ENCODE measurements around the gene CSHL1. TPM values are rescaled to one million over a fixed set of nuclear protein-coding genes. Genes with fewer than 3 reads are reported as not detected.

The CSHL1 gene
- total and polyA plus RNA-seq, 3 experiments from 2014 or later: not detected

- POLR2A ChIA-PET: interaction anchor here (0.7 to 2.4 kb wide), 2 partner anchors 15 to 215 kb away, joined by 4 to 14 read pairs; no protein-coding TSS in a partner anchor
- H3K27me3 Mint-ChIP-seq: no peaks in the 10 kb centered on the region
- H3K4me1 ChIP-seq (ENCODE audit: insufficient read depth, low read length): peaks cover 24% of the 10 kb centered on the region
- H3K27ac ChIP-seq (ENCODE audit: low read depth, low read length): peak overlapping the region; percentile 27
- H3K4me1 Mint-ChIP-seq: peaks cover 20 to 30% (median 23%) of the 10 kb centered on the region in 3 donors
- no peaks in the 10 kb centered on the region for H3K36me3 ChIP-seq (ENCODE audit: insufficient read depth, low read length)
- H3K4me3 Mint-ChIP-seq: peak overlapping the region; percentile 75 to 93 (median 90)
- CTCF ChIA-PET: interaction anchor here (0.5 to 5.2 kb wide), 10 partner anchors 11 to 215 kb away, joined by 3 to 27 read pairs (median 4); partner anchors contain the start of genes GH1 and ICAM2
- H3K27me3 ChIP-seq (ENCODE audit: insufficient read depth, low read length, poor library complexity, severe bottlenecking): no peaks in the 10 kb centered on the region
- no peaks in the 10 kb centered on the region for H3K9me3 ChIP-seq (ENCODE audit: low read length)
- H3K9me3 Mint-ChIP-seq: no peaks in the 10 kb centered on the region
- H3K36me3 Mint-ChIP-seq: peaks cover 0 to 10% (median 0%) of the 10 kb centered on the region in 3 donors
- peak; percentile 40 to 74 (median 60) for DNase-seq
- H3K4me3 ChIP-seq (ENCODE audit: low read length): peak overlapping the region; percentile 68
- H3K27ac Mint-ChIP-seq: peak overlapping the region; percentile 81 to 96 (median 91)
These were observed 20.0 kb upstream of the CSHL1 start for GRCh38 chr17:63930951-63931575.

- H3K4me3 ChIP-seq (ENCODE audit: low read length): no peak overlapping the region
- peaks cover 0 to 10% (median 0%) of the 10 kb centered on the region in 3 donors for H3K36me3 Mint-ChIP-seq
- ChIA-PET CTCF (interaction anchor here (0.9 to 5.2 kb wide), 7 partner anchors 11 to 99 kb away, joined by 3 to 27 read pairs (median 11); partner anchors contain the start of gene GH1), POLR2A (no interaction called here)
- no peaks in the 10 kb centered on the region for H3K9me3 Mint-ChIP-seq
- no peaks in the 10 kb centered on the region for H3K36me3 ChIP-seq (ENCODE audit: insufficient read depth, low read length)
- H3K27ac ChIP-seq (ENCODE audit: low read depth, low read length): no peak overlapping the region
- H3K4me3 Mint-ChIP-seq: peak overlapping the region in 6 of 7 donors; percentile 5 to 93 (median 86)
- no peaks in the 10 kb centered on the region for H3K9me3 ChIP-seq (ENCODE audit: low read length)
- peaks cover 24% of the 10 kb centered on the region for H3K4me1 ChIP-seq (ENCODE audit: insufficient read depth, low read length)
- DNase-seq: peak in 1 of 5 donors; percentile 39
- H3K27me3 Mint-ChIP-seq: no peaks in the 10 kb centered on the region
- H3K27me3 ChIP-seq (ENCODE audit: insufficient read depth, low read length, poor library complexity, severe bottlenecking): no peaks in the 10 kb centered on the region
- H3K27ac Mint-ChIP-seq: peak overlapping the region in 7 of 8 donors; percentile 38 to 96 (median 87)
- peaks cover 20 to 30% (median 23%) of the 10 kb centered on the region in 3 donors for H3K4me1 Mint-ChIP-seq
These were observed 19.1 kb upstream of the CSHL1 start for GRCh38 chr17:63929860-63930766.

GRCh38 chr17:63928966-63929695 lies 18.1 kb upstream of the CSHL1 start:
- Mint-ChIP-seq H3K4me1 (peaks cover 20 to 30% (median 23%) of the 10 kb centered on the region in 3 donors), H3K36me3 (peaks cover 0 to 10% (median 0%) of the 10 kb centered on the region in 3 donors), H3K9me3 (no peaks in the 10 kb centered on the region), H3K27me3 (no peaks in the 10 kb centered on the region), H3K4me3 (peak overlapping the region in 3 of 7 donors; percentile 1 to 57 (median 18)), H3K27ac (peak overlapping the region in 1 of 8 donors; percentile 63)
- no peak overlapping the region for H3K4me3 ChIP-seq (ENCODE audit: low read length)
- H3K9me3 ChIP-seq (ENCODE audit: low read length): no peaks in the 10 kb centered on the region
- H3K27me3 ChIP-seq (ENCODE audit: insufficient read depth, low read length, poor library complexity, severe bottlenecking): no peaks in the 10 kb centered on the region
- no peaks in the 10 kb centered on the region for H3K36me3 ChIP-seq (ENCODE audit: insufficient read depth, low read length)
- peaks cover 24% of the 10 kb centered on the region for H3K4me1 ChIP-seq (ENCODE audit: insufficient read depth, low read length)
- peak in 1 of 5 donors; percentile 19 for DNase-seq
- ChIA-PET POLR2A (no interaction called here), CTCF (interaction anchor here (0.9 to 5.2 kb wide), 7 partner anchors 8 to 100 kb away, joined by 3 to 27 read pairs (median 4); partner anchors contain the start of gene GH1)
- H3K27ac ChIP-seq (ENCODE audit: low read depth, low read length): no peak overlapping the region

- Histone ChIP-seq H3K9me3 (ENCODE audit: low read length) (no peaks in the 10 kb centered on the region), H3K27ac (ENCODE audit: low read depth, low read length) (no peak overlapping the region), H3K4me1 (ENCODE audit: insufficient read depth, low read length) (peaks cover 24% of the 10 kb centered on the region), H3K4me3 (ENCODE audit: low read length) (no peak overlapping the region), H3K36me3 (ENCODE audit: insufficient read depth, low read length) (no peaks in the 10 kb centered on the region), H3K27me3 (ENCODE audit: insufficient read depth, low read length, poor library complexity, severe bottlenecking) (no peaks in the 10 kb centered on the region)
- H3K4me3 Mint-ChIP-seq: peak overlapping the region in 1 of 7 donors; percentile 40
- DNase-seq: peak in 1 of 5 donors; percentile 38
- no peak overlapping the region for H3K27ac Mint-ChIP-seq
- ChIA-PET CTCF (interaction anchor here (1.4 to 5.2 kb wide), 5 partner anchors 9 to 97 kb away, joined by 3 to 27 read pairs (median 12); partner anchors contain the start of gene GH1), POLR2A (no interaction called here)
- peaks cover 0 to 10% (median 0%) of the 10 kb centered on the region in 3 donors for H3K36me3 Mint-ChIP-seq
- H3K9me3 Mint-ChIP-seq: no peaks in the 10 kb centered on the region
- H3K27me3 Mint-ChIP-seq: no peaks in the 10 kb centered on the region
- H3K4me1 Mint-ChIP-seq: peaks cover 19 to 28% (median 23%) of the 10 kb centered on the region in 3 donors
These were observed 17.2 kb upstream of the CSHL1 start for GRCh38 chr17:63928172-63928666.

- Mint-ChIP-seq H3K27me3 (no peaks in the 10 kb centered on the region), H3K9me3 (no peaks in the 10 kb centered on the region), H3K4me1 (peaks cover 15 to 22% (median 19%) of the 10 kb centered on the region in 3 donors), H3K4me3 (no peak overlapping the region), H3K36me3 (peaks cover 0 to 10% (median 0%) of the 10 kb centered on the region in 3 donors), H3K27ac (peak overlapping the region in 1 of 8 donors; percentile 58)
- Histone ChIP-seq H3K4me1 (ENCODE audit: insufficient read depth, low read length) (peaks cover 20% of the 10 kb centered on the region), H3K27me3 (ENCODE audit: insufficient read depth, low read length, poor library complexity, severe bottlenecking) (no peaks in the 10 kb centered on the region), H3K4me3 (ENCODE audit: low read length) (no peak overlapping the region), H3K36me3 (ENCODE audit: insufficient read depth, low read length) (no peaks in the 10 kb centered on the region), H3K9me3 (ENCODE audit: low read length) (no peaks in the 10 kb centered on the region), H3K27ac (ENCODE audit: low read depth, low read length) (no peak overlapping the region)
- ChIA-PET POLR2A (no interaction called here), CTCF (interaction anchor here (0.7 to 2.8 kb wide), 5 partner anchors 8 to 63 kb away, joined by 3 to 18 read pairs (median 4); partner anchors contain the start of gene GH1)
- DNase-seq: peak in 1 of 5 donors; percentile 22
These were observed 16.6 kb upstream of the CSHL1 start for GRCh38 chr17:63927464-63928171.

- Mint-ChIP-seq H3K4me1 (peaks cover 5 to 8% (median 7%) of the 10 kb centered on the region in 3 donors), H3K36me3 (peaks cover 0 to 10% (median 0%) of the 10 kb centered on the region in 3 donors), H3K9me3 (no peaks in the 10 kb centered on the region), H3K4me3 (no peak overlapping the region), H3K27me3 (no peaks in the 10 kb centered on the region), H3K27ac (peak overlapping the region in 1 of 8 donors; percentile 64)
- ChIA-PET CTCF (interaction anchor here (0.8 to 1.0 kb wide), 3 partner anchors 20 to 208 kb away, joined by 3 to 4 read pairs (median 3); no protein-coding TSS in a partner anchor), POLR2A (no interaction called here)
- Histone ChIP-seq H3K27me3 (ENCODE audit: insufficient read depth, low read length, poor library complexity, severe bottlenecking) (no peaks in the 10 kb centered on the region), H3K4me1 (ENCODE audit: insufficient read depth, low read length) (peaks cover 8% of the 10 kb centered on the region), H3K9me3 (ENCODE audit: low read length) (no peaks in the 10 kb centered on the region), H3K36me3 (ENCODE audit: insufficient read depth, low read length) (no peaks in the 10 kb centered on the region), H3K4me3 (ENCODE audit: low read length) (no peak overlapping the region), H3K27ac (ENCODE audit: low read depth, low read length) (no peak overlapping the region)
- no peak for DNase-seq
These were observed 15.1 kb upstream of the CSHL1 start for GRCh38 chr17:63926164-63926563.

- Histone ChIP-seq H3K9me3 (ENCODE audit: low read length) (no peaks in the 10 kb centered on the region), H3K36me3 (ENCODE audit: insufficient read depth, low read length) (no peaks in the 10 kb centered on the region), H3K4me1 (ENCODE audit: insufficient read depth, low read length) (peaks cover 2% of the 10 kb centered on the region), H3K27me3 (ENCODE audit: insufficient read depth, low read length, poor library complexity, severe bottlenecking) (no peaks in the 10 kb centered on the region), H3K4me3 (ENCODE audit: low read length) (no peak overlapping the region), H3K27ac (ENCODE audit: low read depth, low read length) (no peak overlapping the region)
- POLR2A ChIA-PET: no interaction called here
- peak in 1 of 5 donors; percentile 38 for DNase-seq
- Mint-ChIP-seq H3K9me3 (no peaks in the 10 kb centered on the region), H3K4me3 (no peak overlapping the region), H3K27me3 (no peaks in the 10 kb centered on the region), H3K4me1 (peaks cover under 1 to 2% (median 2%) of the 10 kb centered on the region in 3 donors), H3K36me3 (peaks cover 0 to 9% (median 0%) of the 10 kb centered on the region in 3 donors), H3K27ac (peak overlapping the region in 1 of 8 donors; percentile 12)
- CTCF ChIA-PET: no interaction called here
These were observed 14.6 kb upstream of the CSHL1 start for GRCh38 chr17:63925615-63926014.
